H1 (cell line): ENCODE data around the gene SYTL5. TPM values are rescaled to one million over a fixed set of nuclear protein-coding genes. Genes with fewer than 3 reads are reported as not detected.

ENCODE experiments used
- CTCF ChIA-PET: fragments of 300-600 bp; sonication (Branson Sonifier 250); formaldehyde crosslinking; loops from one replicate; lab custom pipeline; 2021; ENCODE audit not compliant: partially characterized antibody; lab: Charles Lee
- POLR2A ChIA-PET: fragments of 300-600 bp; sonication (Branson Sonifier 250); formaldehyde crosslinking; loops from one replicate; lab custom pipeline; 2021; ENCODE audit warnings: inconsistent platforms; ENCODE audit not compliant: partially characterized antibody; lab: Charles Lee
- DNase-seq, 2 experiments: peaks; one replicate each; pipeline versions ENCODE4 v3.0.0 to v3.0.0-alpha.2; 2010 to 2022; ENCODE audit warnings: low spot score in 2 of 2, low read depth in 1 of 2, mixed read lengths in 1 of 2
- FAIRE-seq: peaks from 2 replicates; lab custom pipeline; 2011; peaks lifted over from hg19 to GRCh38; lab: Jason Lieb, UNC
- H2AFZ ChIP-seq: 2 replicates; pipeline ENCODE4 v1.8.1; 2012; ENCODE audit warnings: low read length, inconsistent platforms
- H2AK5ac ChIP-seq: 2 replicates; pipeline ENCODE4 v1.6.1; 2013; ENCODE audit warnings: low read depth, low read length
- H2BK120ac ChIP-seq: replicated peaks from 2 replicates; pipeline ENCODE3; 2013; ENCODE audit warnings: low read depth, low read length, inconsistent platforms
- H2BK12ac ChIP-seq: 2 replicates; pipeline ENCODE4 v1.6.1; 2013; ENCODE audit warnings: low read depth, low read length
- H2BK15ac ChIP-seq: 2 replicates; pipeline ENCODE4 v1.6.1; 2013; ENCODE audit warnings: low read length
- H2BK20ac ChIP-seq: 2 replicates; pipeline ENCODE4 v1.6.1; 2013; ENCODE audit warnings: low read length
- H2BK5ac ChIP-seq: 2 replicates; pipeline ENCODE4 v1.6.1; 2013; ENCODE audit warnings: low read depth, low read length
- H3K14ac ChIP-seq: 2 replicates; pipeline ENCODE4 v1.6.1; 2013; ENCODE audit warnings: inconsistent platforms; ENCODE audit not compliant: insufficient read length
- H3K18ac ChIP-seq: 2 replicates; pipeline ENCODE4 v1.6.1; 2013; ENCODE audit warnings: low read length; ENCODE audit errors: extremely low read depth
- H3K23ac ChIP-seq: 2 replicates; pipeline ENCODE4 v1.6.1; 2013; ENCODE audit warnings: inconsistent platforms; ENCODE audit not compliant: insufficient read length
- H3K23me2 ChIP-seq: 2 replicates; pipeline ENCODE4 v1.6.1; 2013; ENCODE audit warnings: low read depth, low read length
- H3K27ac ChIP-seq: 2 replicates; pipeline ENCODE4 v1.6.1; 2011; ENCODE audit warnings: low read depth, low read length, inconsistent platforms
- H3K27me3 ChIP-seq, 4 experiments: replicated peaks in 1 of 4; 1 replicate in 1 of 4; 2 replicates in 3 of 4; pipeline versions ENCODE4 v1.6.1 to v1.8.1; 2011 to 2013; ENCODE audit warnings: low read length in 3 of 4, mild to moderate bottlenecking in 3 of 4, inconsistent platforms in 2 of 4, mixed read lengths in 2 of 4, moderate library complexity in 1 of 4; ENCODE audit not compliant: control insufficient read depth in 3 of 4, insufficient read depth in 3 of 4; ENCODE audit errors: extremely low read depth in 1 of 4
- H3K36me3 ChIP-seq, 4 experiments: 2 replicates each; pipeline versions ENCODE4 v1.6.1 to v1.8.1; 2011 to 2013; ENCODE audit warnings: mild to moderate bottlenecking in 4 of 4, low read length in 3 of 4, moderate library complexity in 2 of 4, control low read depth in 1 of 4, inconsistent platforms in 1 of 4; ENCODE audit not compliant: insufficient read depth in 4 of 4, control insufficient read depth in 2 of 4
- H3K4ac ChIP-seq: replicated peaks from 2 replicates; pipeline ENCODE3; 2013; ENCODE audit warnings: low read length, low read depth, mixed read lengths, inconsistent platforms; ENCODE audit not compliant: insufficient read length
- H3K4me1 ChIP-seq, 4 experiments: replicated peaks in 1 of 4; 1 replicate in 1 of 4; 2 replicates in 3 of 4; pipeline versions ENCODE4 v1.6.1 to v1.8.1; 2011 to 2013; ENCODE audit warnings: low read length in 3 of 4, inconsistent platforms in 2 of 4, mixed read lengths in 1 of 4; ENCODE audit not compliant: insufficient read depth in 4 of 4, control insufficient read depth in 3 of 4
- H3K4me2 ChIP-seq, 2 experiments: 2 replicates each; pipeline versions ENCODE4 v1.6.1 to v1.8.1; 2011 to 2013; ENCODE audit warnings: low read depth in 2 of 2, low read length in 2 of 2, control low read depth in 1 of 2, inconsistent platforms in 1 of 2, mild to moderate bottlenecking in 1 of 2; ENCODE audit not compliant: insufficient read depth in 1 of 2
- H3K4me3 ChIP-seq, 4 experiments: fragments of 200-600, 300-600 bp in 1 of 4; sonication (generic), shearing (Covaris generic), sonication (Bioruptor Twin) in 1 of 4; 2 replicates each; pipeline versions ENCODE4 v1.5.1 to v1.8.1; 2011 to 2016; ENCODE audit warnings: low read length in 4 of 4, low read depth in 3 of 4, control low read depth in 2 of 4, inconsistent platforms in 2 of 4, mild to moderate bottlenecking in 2 of 4, mixed read lengths in 1 of 4, moderate library complexity in 1 of 4; ENCODE audit not compliant: insufficient read depth in 2 of 4; ENCODE audit errors: extremely low read depth in 1 of 4
- H3K56ac ChIP-seq: replicated peaks from 2 replicates; pipeline ENCODE3; 2013; ENCODE audit warnings: low read depth, mild to moderate bottlenecking, mixed read lengths, low read length, inconsistent platforms; ENCODE audit not compliant: insufficient read length
- H3K79me1 ChIP-seq: 2 replicates; pipeline ENCODE4 v1.6.1; 2013; ENCODE audit warnings: low read depth, low read length, control low read depth
- H3K79me2 ChIP-seq, 2 experiments: 2 replicates each; pipeline versions ENCODE4 v1.6.1 to v1.8.1; 2012 to 2013; ENCODE audit warnings: low read length in 2 of 2, mild to moderate bottlenecking in 2 of 2, inconsistent platforms in 1 of 2; ENCODE audit not compliant: insufficient read depth in 2 of 2, control insufficient read depth in 1 of 2
- H3K9ac ChIP-seq, 4 experiments: replicated peaks in 1 of 4; 1 replicate in 1 of 4; 2 replicates in 3 of 4; pipeline versions ENCODE4 v1.6.1 to v1.8.1; 2011 to 2013; ENCODE audit warnings: low read depth in 3 of 4, low read length in 3 of 4, control low read depth in 2 of 4, mild to moderate bottlenecking in 2 of 4, moderate library complexity in 2 of 4, inconsistent platforms in 1 of 4; ENCODE audit errors: extremely low read depth in 1 of 4
- H3K9me3 ChIP-seq, 2 experiments: 2 replicates each; pipeline versions ENCODE4 v1.6.1 to v1.8.1; 2012 to 2013; ENCODE audit warnings: mild to moderate bottlenecking in 2 of 2, moderate library complexity in 2 of 2, control low read depth in 1 of 2, inconsistent platforms in 1 of 2, low read depth in 1 of 2, low read length in 1 of 2, mixed read lengths in 1 of 2; ENCODE audit not compliant: insufficient read depth in 2 of 2
- H4K20me1 ChIP-seq, 2 experiments: replicated peaks in 1 of 2; 2 replicates each; pipeline versions ENCODE3 to v1.8.1; 2011 to 2013; ENCODE audit warnings: inconsistent platforms in 2 of 2, low read length in 2 of 2, mild to moderate bottlenecking in 1 of 2; ENCODE audit not compliant: insufficient read depth in 2 of 2, control insufficient read depth in 1 of 2
- H4K5ac ChIP-seq: 2 replicates; pipeline ENCODE4 v1.6.1; 2013; ENCODE audit warnings: low read length, low read depth, mixed read lengths, inconsistent platforms; ENCODE audit not compliant: insufficient read length
- H4K8ac ChIP-seq: 2 replicates; pipeline ENCODE4 v1.8.0; 2013; ENCODE audit warnings: mild to moderate bottlenecking, moderate library complexity, low read length, inconsistent platforms; ENCODE audit not compliant: insufficient read depth; ENCODE audit errors: extremely low read depth
- H4K91ac ChIP-seq: replicated peaks from 2 replicates; pipeline ENCODE3; 2013; ENCODE audit warnings: low read length, mixed read lengths, inconsistent platforms; ENCODE audit not compliant: insufficient read length
- BACH1 ChIP-seq: IDR thresholded peaks from 2 replicates; pipeline ENCODE4 v1.6.1; 2012; ENCODE audit warnings: low read length, improper control_type of control experiment
- BRCA1 ChIP-seq: IDR thresholded peaks from 2 replicates; pipeline ENCODE4 v1.6.1; 2012; ENCODE audit warnings: low read depth, low read length, improper control_type of control experiment
- CBX8 ChIP-seq: fragments of 300-800, 300-1000 bp; sonication (generic); IDR thresholded peaks from 2 replicates; pipeline ENCODE4 v1.7.1; 2016; ENCODE audit warnings: low read depth, low read length, borderline replicate concordance
- CTCF ChIP-seq, 3 experiments: IDR thresholded peaks; 1 replicate in 2 of 3; 2 replicates in 1 of 3; pipeline versions ENCODE4 v1.5.1 to v1.6.1; 2011; ENCODE audit warnings: low read length in 3 of 3, mild to moderate bottlenecking in 3 of 3, inconsistent platforms in 2 of 3, low read depth in 1 of 3, moderate library complexity in 1 of 3; ENCODE audit not compliant: insufficient read depth in 1 of 3; ENCODE audit errors: control extremely low read depth in 1 of 3
- FOSL1 ChIP-seq: IDR thresholded peaks from 2 replicates; pipeline ENCODE4 v1.6.1; 2011; ENCODE audit warnings: mild to moderate bottlenecking, low read depth, low read length, moderate library complexity; ENCODE audit not compliant: insufficient read depth
- MAFK ChIP-seq: IDR thresholded peaks from 2 replicates; pipeline ENCODE4 v1.6.1; 2012; ENCODE audit warnings: low read depth, mild to moderate bottlenecking, improper control_type of control experiment, low read length
- POLR2A ChIP-seq, 2 experiments: IDR thresholded peaks; 1 replicate in 1 of 2; 2 replicates in 1 of 2; pipeline ENCODE4 v1.6.1; 2011; ENCODE audit warnings: low read depth in 2 of 2, low read length in 2 of 2, mild to moderate bottlenecking in 2 of 2; ENCODE audit errors: control extremely low read depth in 1 of 2
- SAP30 ChIP-seq: fragments of 300-600 bp; sonication (generic); IDR thresholded peaks from 2 replicates; pipeline ENCODE4 v1.7.1; 2012; ENCODE audit warnings: low read length, moderate library complexity, mild to moderate bottlenecking, inconsistent platforms; ENCODE audit not compliant: insufficient read depth, insufficient replicate concordance
- SP1 ChIP-seq: IDR thresholded peaks from 2 replicates; pipeline ENCODE4 v1.6.1; 2011; ENCODE audit warnings: low read depth, low read length
- USF2 ChIP-seq: IDR thresholded peaks from 2 replicates; pipeline ENCODE4 v1.6.1; 2011; ENCODE audit warnings: low read length, improper control_type of control experiment
- WGBS, 2 experiments: shearing (Covaris generic) in 1 of 2; methylation state at CpG; one replicate each; pipeline versions ENCODE4 v1.1.6 to v1.1.7; 2013 to 2015; ENCODE audit warnings: low lambda C conversion rate in 2 of 2, mixed read lengths in 2 of 2, inconsistent platforms in 1 of 2, low coverage in 1 of 2, missing lambda C conversion rate in 1 of 2; ENCODE audit not compliant: insufficient replicate concordance in 2 of 2, insufficient coverage in 1 of 2, insufficient read length in 1 of 2; ENCODE audit errors: extremely low coverage in 1 of 2, missing lambda C conversion rate in 1 of 2; 5-methylcytosine and 5-hydroxymethylcytosine counted together
- long read RNA-seq, 2 experiments: library from RNA in 1 of 2; library from capped mRNA in 1 of 2; stranded (forward); transcript quantifications; one replicate each; pipeline ENCODE4 v2.0.0, GENCODE V29; 2021; ENCODE audit warnings: inconsistent platforms in 1 of 2
- polyA minus RNA-seq, 3 experiments: library from RNA; depleted of rRNA, polyadenylated mRNA; stranded (reverse); fragments of >200 nt; gene quantifications; 1 replicate in 2 of 3; 2 replicates in 1 of 3; pipeline ENCODE4 v1.2.3, GENCODE V29; 2011
- polyA plus RNA-seq, 7 experiments: library from polyadenylated mRNA; depleted of rRNA in 3 of 7; stranded (reverse) in 5 of 7; unstranded in 2 of 7; fragments of >200 nt in 5 of 7; fragments of 200-250 nt in 2 of 7; gene quantifications; 1 replicate in 5 of 7; 2 replicates in 1 of 7; 4 replicates in 1 of 7; pipeline versions ENCODE4 v1.2.1 to v1.2.3, GENCODE V29; 2011 to 2013; ENCODE audit warnings: missing spikeins in 2 of 7, mixed read lengths in 2 of 7
- total RNA-seq: library from RNA; stranded (reverse); fragmentation: NEBNext Ultra II Directional; extraction: Animal tissue kit (Norgen Biotek cat#: 25700); gene quantifications from 2 replicates; pipeline ENCODE4 v1.2.1, GENCODE V29; 2021

Gene SYTL5
- 0.38 and 0.52 TPM in 2 replicates for total RNA-seq
- polyA plus RNA-seq (2011; rRNA removed): 0.06 and 0.15 TPM in 2 replicates
- 0.21 TPM for polyA plus RNA-seq (2011; cell fraction: cytosol; rRNA removed)
- polyA plus RNA-seq (2011; cell fraction: nucleus; rRNA removed): 0.07 TPM
- polyA plus RNA-seq (2012, experiment 1 of 2): 0.19 to 0.69 TPM (median 0.23 TPM) in 4 replicates
- 0.04 TPM for polyA plus RNA-seq (2012, experiment 2 of 2)
- polyA plus RNA-seq (2013, experiment 1 of 2): 0.24 TPM
- polyA plus RNA-seq (2013, experiment 2 of 2): 0.26 TPM
- 0.28 and 0.59 TPM in 2 replicates for polyA minus RNA-seq (2011; rRNA and poly(A)+ RNA removed)
- not detected for polyA minus RNA-seq (2011; cell fraction: cytosol; rRNA and poly(A)+ RNA removed)
- 0.40 TPM for polyA minus RNA-seq (2011; cell fraction: nucleus; rRNA and poly(A)+ RNA removed)
- long read RNA-seq, experiment 1: 0 reads
- long read RNA-seq, experiment 2: 0 reads

GRCh38 chrX:38006291-38006690 is at the start of gene SYTL5:
SYTL5 (plus strand) TSS chrX:38006553; CDS start chrX:38033890, 27,337 bp downstream.
- Histone ChIP-seq H2AK5ac (no peak within 1 kb of the TSS), H3K4me3 (no peak within 1 kb of the TSS), H4K91ac (no peak within 1 kb of the TSS), H2BK20ac (no peak within 1 kb of the TSS), H3K36me3 (no peaks in the 10 kb centered on the region), H3K18ac (no peak within 1 kb of the TSS), H4K20me1 (no peaks in the 10 kb centered on the region), H3K9me3 (no peaks in the 10 kb centered on the region), H2BK12ac (no peak within 1 kb of the TSS), H2AFZ (no peak within 1 kb of the TSS), H3K23me2 (no peaks in the 10 kb centered on the region), H3K79me2 (no peaks in the 10 kb centered on the region), H3K27ac (no peak within 1 kb of the TSS), H3K9ac (no peak within 1 kb of the TSS), H3K79me1 (no peaks in the 10 kb centered on the region), H3K27me3 (no peaks in the 10 kb centered on the region), H3K56ac (no peak within 1 kb of the TSS), H3K23ac (no peak within 1 kb of the TSS), H3K14ac (no peak within 1 kb of the TSS), H2BK5ac (no peak within 1 kb of the TSS), H3K4me1 (no peaks in the 10 kb centered on the region), H4K8ac (no peak within 1 kb of the TSS), H2BK120ac (no peak within 1 kb of the TSS), H4K5ac (no peak within 1 kb of the TSS), H3K4ac (no peak within 1 kb of the TSS), H3K4me2 (no peak within 1 kb of the TSS), H2BK15ac (no peak within 1 kb of the TSS)
- FAIRE-seq: no peak
- ChIA-PET CTCF (no interaction called here), POLR2A (no interaction called here)
- no peak for DNase-seq
- 73% methylated on average over 1 of the region's 1 CpG; no CpG with 5 or more reads in 1 of the 2 experiments for WGBS, 2 experiments
- TF ChIP-seq USF2: no peak
- no peak for TF ChIP-seq POLR2A (IDR thresholded peaks at IDR 0.05; ENCODE audit: control extremely low read depth in 1 of 2, low read depth in 2 of 2, low read length in 2 of 2)
- no peak for TF ChIP-seq SP1
- TF ChIP-seq FOSL1: no peak
- no peak for TF ChIP-seq CBX8
- TF ChIP-seq CTCF (IDR thresholded peaks at IDR 0.05; ENCODE audit: control extremely low read depth in 1 of 3, insufficient read depth in 1 of 3, low read depth in 1 of 3, low read length in 3 of 3): no peak
- no peak for TF ChIP-seq BRCA1
- no peak for TF ChIP-seq BACH1
- no peak for TF ChIP-seq SAP30
- no peak for TF ChIP-seq MAFK
